GM21825 (cell line): Measurements from ENCODE around the gene CDK13.
"Not testable (repeated sequence)": the region's sequence is repeated elsewhere in the genome, so short reads cannot be mapped to it uniquely, and the experiment has no call there.

ENCODE experiments used
- ATAC-seq: cut with Tn5 transposase; IDR thresholded peaks from one replicate; pipeline ENCODE4 v1.9.1; 2021; ENCODE audit warnings: mild to moderate bottlenecking, moderate library complexity; ENCODE audit not compliant: unreplicated experiment

The CDK13 gene

GRCh38 chr7:40095695-40096327 lies 145.8 kb downstream of the CDK13 start:
- ATAC-seq: no peak

GRCh38 chr7:40097728-40098127 lies 147.7 kb downstream of the CDK13 start:
- no peak for ATAC-seq

GRCh38 chr7:40098810-40099209 lies 148.8 kb downstream of the CDK13 start:
- ATAC-seq: no peak

- ATAC-seq: no peak
These were observed 149.8 kb downstream of the CDK13 start for GRCh38 chr7:40099837-40100236.

GRCh38 chr7:40101201-40101600 lies 151.1 kb downstream of the CDK13 start:
- ATAC-seq: no peak

GRCh38 chr7:40102897-40103296 lies 152.8 kb downstream of the CDK13 start:
- no peak for ATAC-seq

- ATAC-seq: no peak
These were observed 155.9 kb downstream of the CDK13 start for GRCh38 chr7:40105879-40106473.

GRCh38 chr7:40115936-40116335 lies 165.9 kb downstream of the CDK13 start:
- no peak for ATAC-seq

- ATAC-seq: not testable (repeated sequence)
These were observed 167.1 kb downstream of the CDK13 start for GRCh38 chr7:40117199-40117598.

GRCh38 chr7:40118201-40118600 lies 168.1 kb downstream of the CDK13 start:
- ATAC-seq: not testable (repeated sequence)

GRCh38 chr7:40120020-40120419 lies 170.0 kb downstream of the CDK13 start:
- no peak for ATAC-seq

GRCh38 chr7:40122100-40122939 lies 172.3 kb downstream of the CDK13 start:
- not testable (repeated sequence) for ATAC-seq

- no peak for ATAC-seq
These were observed 172.8 kb downstream of the CDK13 start for GRCh38 chr7:40122940-40123254.

GRCh38 chr7:40133561-40134427 lies 183.7 kb downstream of the CDK13 start:
- peak; percentile 12 for ATAC-seq

GRCh38 chr7:40134428-40135316 lies 184.6 kb downstream of the CDK13 start, which contains the start of the genes MPLKIP and SUGCT:
MPLKIP (minus strand) TSS chr7:40134622; CDS start chr7:40134567, 55 bp downstream.
SUGCT (plus strand) TSS chr7:40135005.
- peak; percentile 91 for ATAC-seq

- ATAC-seq: no peak
These were observed 185.2 kb downstream of the CDK13 start for GRCh38 chr7:40135317-40135610.

- no peak for ATAC-seq
These were observed 187.5 kb downstream of the CDK13 start for GRCh38 chr7:40137563-40137962.

- no peak for ATAC-seq
These were observed 188.9 kb downstream of the CDK13 start for GRCh38 chr7:40138973-40139372.

- ATAC-seq: not testable (repeated sequence)
These were observed 189.8 kb downstream of the CDK13 start for GRCh38 chr7:40139891-40140290.

GRCh38 chr7:40141916-40142315 lies 191.9 kb downstream of the CDK13 start:
- ATAC-seq: not testable (repeated sequence)
